ENCODE measurements around the gene ARHGEF4.
A peak's percentile ranks its signal among the peaks of the same experiment; 100 is the strongest.

The ARHGEF4 gene

GRCh38 chr2:130920415-130921163, 83.9 kb downstream of the ARHGEF4 start:
- DNase-seq = peak; percentile 58 to 60

DNA sequence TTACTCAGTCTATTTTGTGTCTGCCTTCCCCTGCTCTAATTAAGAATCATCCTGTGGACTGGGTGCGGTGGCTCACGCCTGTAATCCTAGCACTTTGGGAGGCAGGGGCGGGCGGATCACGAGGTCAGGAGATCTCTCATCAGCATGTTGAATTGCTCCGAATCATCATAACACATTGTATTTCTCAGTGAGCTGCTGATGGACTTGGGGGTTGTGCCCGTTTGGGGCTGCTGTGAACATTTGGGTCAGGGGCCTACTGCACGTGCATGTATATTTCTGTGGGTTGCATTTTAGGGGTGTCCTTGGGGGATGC, 84.4 kb downstream of the ARHGEF4 start:
- no peak for DNase-seq

- no peak for DNase-seq
Observed at GRCh38 chr2:130922417-130922816, 85.7 kb downstream of the ARHGEF4 start.

- no peak for DNase-seq
Observed at GRCh38 chr2:130928385-130928784, 91.7 kb downstream of the ARHGEF4 start.

GRCh38 chr2:130930740-130931659, 94.3 kb downstream of the ARHGEF4 start:
- DNase-seq = no peak

DNA sequence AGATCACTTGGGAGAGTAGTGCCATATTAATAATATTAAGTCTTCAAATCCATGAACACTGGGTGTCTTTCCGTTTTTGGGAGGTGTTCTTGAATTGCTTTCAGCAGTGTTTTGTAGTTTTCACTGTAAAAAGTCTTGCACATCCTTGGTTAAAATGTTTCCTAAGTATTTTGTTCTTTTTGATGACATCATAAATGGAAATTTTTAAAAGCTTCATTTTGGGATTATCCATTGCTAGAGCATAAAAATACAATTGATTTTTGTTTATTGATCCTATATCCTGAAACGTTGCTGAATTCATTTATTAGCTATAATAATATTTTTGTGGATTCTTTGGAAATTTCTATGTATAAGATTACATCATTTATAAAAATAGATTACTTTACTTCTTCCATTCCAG, 96.8 kb downstream of the ARHGEF4 start:
- no peak for DNase-seq

GRCh38 chr2:130936451-130936850, 99.7 kb downstream of the ARHGEF4 start:
- DNase-seq = no peak

DNA sequence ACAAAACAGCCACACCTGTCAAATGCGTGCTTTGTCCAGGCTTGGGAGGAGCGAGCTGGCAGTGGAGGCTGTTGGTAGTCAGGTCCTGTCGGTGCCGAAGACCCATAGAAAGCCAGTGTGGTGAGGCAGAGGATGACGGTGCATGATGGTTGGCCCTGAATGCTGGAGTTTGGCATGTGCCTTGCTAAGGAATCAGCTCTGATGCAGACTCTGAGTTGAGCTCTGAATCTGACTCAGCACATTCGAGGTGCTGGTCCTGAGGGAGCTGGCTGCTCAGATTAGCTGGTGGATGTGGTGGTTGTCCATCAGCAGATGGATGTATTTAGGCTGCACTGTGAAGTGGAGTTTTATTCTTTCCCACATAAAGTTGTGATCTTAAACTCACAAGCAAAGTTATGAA, 111.3 kb downstream of the ARHGEF4 start:
- no peak for DNase-seq

GRCh38 chr2:130949954-130950353, 113.2 kb downstream of the ARHGEF4 start:
- no peak for DNase-seq

GRCh38 chr2:130951018-130951417, 114.3 kb downstream of the ARHGEF4 start:
- no peak for DNase-seq

DNA sequence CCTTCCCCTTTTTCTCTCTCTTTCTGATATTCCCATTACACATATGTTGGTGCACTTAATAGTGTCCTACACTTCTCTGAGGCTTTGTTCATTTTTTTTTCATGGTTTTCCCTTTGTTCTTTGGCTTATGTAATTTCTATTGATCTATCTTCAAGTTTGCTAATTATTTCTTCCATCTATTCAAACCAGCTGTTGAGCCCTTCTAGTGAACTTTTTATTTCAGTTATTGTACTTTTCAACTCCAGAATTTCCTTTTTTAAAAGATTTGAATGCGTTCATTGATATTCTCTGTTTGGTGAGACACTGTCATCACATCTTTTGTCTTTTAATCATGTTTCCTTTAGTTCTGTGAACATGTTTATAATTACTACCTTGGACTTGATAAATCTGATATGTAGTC, 118.2 kb downstream of the ARHGEF4 start:
- no peak for DNase-seq

- no peak for DNase-seq
Observed at GRCh38 chr2:130957915-130958314, 121.2 kb downstream of the ARHGEF4 start.

- no peak for DNase-seq
Observed at GRCh38 chr2:130963196-130963848, 126.6 kb downstream of the ARHGEF4 start.

DNA sequence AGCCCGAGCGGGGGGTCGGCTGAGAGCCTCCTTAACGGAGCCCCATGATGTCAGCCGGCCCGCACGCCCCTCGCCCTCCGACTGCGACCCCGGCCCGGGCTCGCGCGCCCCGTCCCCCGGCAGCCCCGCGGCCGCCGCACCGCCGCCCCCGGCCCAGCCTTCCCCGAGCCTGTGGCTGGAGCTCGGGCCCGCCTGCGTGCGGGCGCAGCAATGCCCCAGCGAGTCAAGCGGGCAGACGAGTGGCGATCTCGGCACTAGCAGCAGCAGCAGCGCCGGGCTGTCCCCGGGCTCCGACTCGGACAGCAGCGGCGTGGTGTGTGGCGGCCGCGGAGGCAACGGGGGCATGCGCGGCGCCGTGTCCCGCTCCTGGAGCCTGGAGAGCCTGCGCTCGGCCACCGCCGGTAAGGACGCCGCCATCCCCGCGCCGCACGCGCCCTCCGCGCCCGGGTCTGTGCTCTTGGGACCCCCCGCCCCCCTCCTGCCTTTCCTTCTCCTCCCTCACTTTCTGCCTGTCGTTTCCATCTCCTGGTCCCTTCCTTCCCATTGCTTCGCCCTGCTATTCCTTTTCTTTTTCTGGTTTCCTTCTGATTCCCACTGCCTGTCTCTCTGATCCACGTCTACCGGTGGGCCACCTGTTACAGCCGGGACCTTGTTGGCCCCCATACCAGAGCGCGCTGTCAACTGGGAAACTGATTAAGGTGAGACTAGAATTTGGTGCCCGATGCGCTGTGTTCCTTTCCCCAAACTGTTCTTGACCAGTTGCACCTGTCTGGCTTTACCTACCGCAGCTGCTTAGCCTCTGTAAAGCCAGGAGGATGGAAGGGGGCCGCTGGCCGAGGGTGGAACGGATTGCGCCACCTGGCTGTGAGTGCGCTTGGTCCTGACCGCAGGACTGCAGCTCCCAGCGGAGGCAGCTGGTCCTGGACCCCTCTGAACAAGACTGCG, 127.4 kb downstream of the ARHGEF4 start:
- no peak for DNase-seq

DNA sequence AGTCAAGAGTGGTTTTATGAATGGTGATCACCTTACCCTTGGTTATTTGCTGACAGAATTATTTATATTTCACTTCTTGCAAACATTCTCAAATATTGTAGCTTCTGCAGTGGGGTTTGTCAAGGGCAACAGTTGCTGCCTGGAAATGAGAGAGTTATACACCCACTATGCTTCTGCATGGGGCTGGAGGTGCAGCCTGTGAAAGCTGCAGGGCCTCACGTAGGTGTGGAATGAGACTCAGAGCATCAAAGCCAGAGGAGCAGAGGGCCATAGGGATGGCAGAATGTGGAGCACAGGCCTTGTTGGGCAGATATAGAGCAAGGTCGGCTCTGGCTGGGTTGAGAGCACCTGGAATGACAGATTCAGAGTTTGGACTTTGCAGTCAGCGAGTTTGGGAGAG, 128.2 kb downstream of the ARHGEF4 start:
- no peak for DNase-seq

GRCh38 chr2:130966149-130966774, 129.5 kb downstream of the ARHGEF4 start:
- no peak for DNase-seq

DNA sequence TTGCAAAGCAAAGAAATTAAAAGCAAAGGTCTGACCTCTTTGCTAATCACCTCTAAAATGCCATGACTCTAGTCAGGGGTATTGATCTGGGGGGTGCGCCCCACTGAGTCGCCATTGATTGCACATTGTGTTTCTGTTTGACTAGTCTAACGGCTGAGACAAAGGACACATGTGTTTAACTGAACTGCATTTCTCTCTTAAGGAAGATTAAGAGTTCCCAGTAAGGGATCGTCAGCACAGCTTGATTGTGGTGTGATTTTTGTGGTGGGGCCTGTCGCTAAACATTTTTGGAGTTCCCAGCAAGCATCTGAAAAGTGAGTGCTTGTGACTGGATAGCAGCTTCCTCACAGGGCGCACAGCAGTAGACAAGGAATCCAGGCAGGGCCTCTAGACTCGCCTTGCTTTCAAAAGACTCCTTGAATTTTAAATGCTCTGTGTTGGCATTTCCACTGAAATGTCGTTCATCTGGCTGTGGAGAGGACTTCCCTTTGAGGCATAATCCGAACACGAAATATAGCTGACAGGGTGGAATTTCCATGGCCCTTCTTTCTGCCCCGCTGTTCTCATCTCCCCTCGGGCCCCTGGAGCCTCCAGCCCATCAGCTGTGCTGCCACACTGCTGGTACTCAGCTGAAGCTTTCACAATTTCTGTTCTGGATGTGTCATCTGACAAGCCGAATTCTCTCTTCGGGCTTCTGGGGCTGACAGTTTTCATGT, 130.2 kb downstream of the ARHGEF4 start:
- DNase-seq = no peak

- DNase-seq = no peak
Observed at GRCh38 chr2:130972410-130972809, 135.7 kb downstream of the ARHGEF4 start.

GRCh38 chr2:130975729-130976128, 139.0 kb downstream of the ARHGEF4 start:
- DNase-seq = no peak

- no peak for DNase-seq
Observed at GRCh38 chr2:130976591-130977237, 140.0 kb downstream of the ARHGEF4 start.
